K562 (cell line): ENCODE data around the gene PYGB. TPM values are rescaled to one million over a fixed set of nuclear protein-coding genes. Genes with fewer than 3 reads are reported as not detected.

ENCODE experiments used
- ASH1L ChIP-seq: fragments of 450-650 bp; IDR thresholded peaks from 2 replicates; pipeline ENCODE4 v1.6.1; 2018; ENCODE audit warnings: borderline replicate concordance, mild to moderate bottlenecking, low read depth; ENCODE audit not compliant: partially characterized antibody
- CBFA2T3 ChIP-seq: fragments of 450-650 bp; IDR thresholded peaks from 2 replicates; pipeline ENCODE4 v1.6.1; 2017
- GATAD2A ChIP-seq: fragments of 450-650 bp; IDR thresholded peaks from 2 replicates; pipeline ENCODE4 v1.6.1; 2017
- HOXB6 ChIP-seq: fragments of 250-450 bp; sonication (Bioruptor Pico); IDR thresholded peaks from 2 replicates; pipeline ENCODE4 v1.5.1; 2022; ENCODE audit warnings: mild to moderate bottlenecking, borderline replicate concordance
- JUN ChIP-seq, 2 experiments: sonication (generic) in 1 of 2; formaldehyde crosslinking in 1 of 2; IDR thresholded peaks; 2 replicates each; pipeline versions ENCODE4 v1.6.1 to v1.8.0; 2012 to 2022; ENCODE audit warnings: borderline replicate concordance in 2 of 2, mild to moderate bottlenecking in 2 of 2, improper control_type of control experiment in 1 of 2, low read depth in 1 of 2, low read length in 1 of 2, missing genetic modification reagents in 1 of 2
- NCOR1 ChIP-seq: fragments of 450-650 bp; IDR thresholded peaks from 2 replicates; pipeline ENCODE4 v1.6.1; 2016; ENCODE audit warnings: mild to moderate bottlenecking, moderate library complexity
- NFATC3 ChIP-seq: fragments of 450-650 bp; IDR thresholded peaks from 2 replicates; pipeline ENCODE4 v1.6.1; 2017; ENCODE audit warnings: mild to moderate bottlenecking
- NR3C1 ChIP-seq: sonication (generic); formaldehyde crosslinking; IDR thresholded peaks from 2 replicates; pipeline ENCODE4 v1.8.1; 2022; ENCODE audit warnings: missing genetic modification reagents
- SREBF2 ChIP-seq: sonication (generic); formaldehyde crosslinking; IDR thresholded peaks from 2 replicates; pipeline ENCODE4 v1.4.0; 2020; ENCODE audit warnings: mild to moderate bottlenecking, missing genetic modification reagents
- TAF1 ChIP-seq: IDR thresholded peaks from 2 replicates; pipeline ENCODE4 v1.6.1; 2011; ENCODE audit warnings: mild to moderate bottlenecking, low read length, moderate library complexity; ENCODE audit not compliant: insufficient read depth, control insufficient read depth, severe bottlenecking; ENCODE audit errors: extremely low read depth
- ZFP1 ChIP-seq: fragments of 450-650 bp; formaldehyde crosslinking; IDR thresholded peaks from 2 replicates; pipeline ENCODE4 v1.4.0; 2020; ENCODE audit warnings: mild to moderate bottlenecking, mixed read lengths
- ZNF23 ChIP-seq: fragments of 250-450 bp; sonication (Bioruptor Pico); IDR thresholded peaks from 2 replicates; pipeline ENCODE4 v1.4.0; 2020; ENCODE audit warnings: mild to moderate bottlenecking
- ZNF592 ChIP-seq: fragments of 450-650 bp; IDR thresholded peaks from 2 replicates; pipeline ENCODE4 v1.6.1; 2017; ENCODE audit warnings: antibody characterized with exemption, mild to moderate bottlenecking
- ZNF77 ChIP-seq: fragments of 250-450 bp; sonication (Bioruptor Pico); IDR thresholded peaks from 2 replicates; pipeline ENCODE4 v1.5.0; 2020
- polyA plus RNA-seq, 8 experiments: library from polyadenylated mRNA; depleted of rRNA in 4 of 8; stranded (reverse) in 5 of 8; unstranded in 3 of 8; fragments of >200 nt; fragmentation: Nextera tagmentation in 2 of 8; fragmentation: Illumina TruSeq in 1 of 8; extraction: Ambion mirVana in 2 of 8; extraction: Trizol in 1 of 8; gene quantifications; 2 replicates each; pipeline versions ENCODE4 v1.2.1 to v1.2.3, GENCODE V29; 2011 to 2014; ENCODE audit warnings: inconsistent platforms in 1 of 8, missing spikeins in 1 of 8
- total RNA-seq, 7 experiments: library from RNA; depleted of rRNA in 6 of 7; stranded (reverse); fragments of >200 nt in 6 of 7; fragmentation: Illumina TruSeq in 2 of 7; extraction: Trizol in 2 of 7; gene quantifications; 2 replicates each; pipeline versions ENCODE4 v1.2.1 to v1.2.3, GENCODE V29; 2011 to 2021; ENCODE audit warnings: low replicate concordance in 1 of 7
- TF ChIP-seq, protein P1 (sequence below): fragments of 250-450 bp; sonication (Bioruptor Pico); IDR thresholded peaks from 2 replicates; pipeline ENCODE4 v1.6.1; 2021; ENCODE audit warnings: mild to moderate bottlenecking
- TF ChIP-seq, protein P2 (sequence below), 3 experiments: fragments of 200-800 bp in 1 of 3; fragments of 250-450 bp in 1 of 3; fragments of 450-650 bp in 1 of 3; sonication (Bioruptor Pico) in 1 of 3; sonication (Bioruptor generic) in 1 of 3; formaldehyde crosslinking in 1 of 3; IDR thresholded peaks; 2 replicates each; pipeline versions ENCODE4 v1.6.1 to v1.8.0; 2016 to 2022; ENCODE audit warnings: mild to moderate bottlenecking in 2 of 3, missing genetic modification characterization in 2 of 3, missing compliant biosample characterization in 1 of 3, moderate library complexity in 1 of 3
- TF ChIP-seq, protein P3 (sequence below): fragments of 450-650 bp; formaldehyde crosslinking; IDR thresholded peaks from 2 replicates; pipeline ENCODE4 v1.4.0; 2020; ENCODE audit warnings: mild to moderate bottlenecking, moderate library complexity
- TF ChIP-seq, protein P4 (sequence below): fragments of 450-650 bp; IDR thresholded peaks from 2 replicates; pipeline ENCODE4 v1.6.1; 2016; ENCODE audit warnings: low read depth, mild to moderate bottlenecking, moderate library complexity

The PYGB gene
- total and polyA plus RNA-seq, 9 of the 15 experiments (the other 6 are each of a cell fraction or from before 2014, with no cell fraction given) = 0.34 to 18.0 (median 9.8) TPM

DNA sequence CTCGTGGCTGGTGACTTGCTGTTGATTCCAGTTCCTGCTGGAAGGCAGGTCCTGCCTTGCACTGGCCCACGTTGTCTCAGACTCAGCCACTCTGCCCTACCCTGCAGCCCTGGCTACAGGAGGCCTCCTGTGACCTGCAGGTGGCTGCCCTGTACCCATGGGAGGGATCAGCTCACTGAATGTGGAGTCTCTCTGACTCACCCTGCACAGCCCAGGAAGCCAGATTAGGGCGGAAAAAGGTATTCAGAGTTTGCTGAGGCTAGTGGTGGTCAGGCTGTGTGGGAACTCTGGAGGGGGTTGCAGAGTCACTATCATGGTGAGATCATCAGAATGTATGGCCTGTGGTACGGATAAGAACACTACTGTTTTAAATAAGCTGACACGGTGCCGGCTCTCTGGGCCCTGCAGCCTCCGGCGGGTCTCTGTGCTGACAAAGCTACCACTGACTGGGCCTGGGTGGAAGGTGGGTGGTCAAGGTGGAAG lies 24.7 kb upstream of the PYGB start (continued):
- TF ChIP-seq JUN (IDR thresholded peaks at IDR 0.05; ENCODE audit: borderline replicate concordance, low read depth, low read length) = peak; percentile 86
- peak; percentile 74; the same call in 1 of the 2 replicates for TF ChIP-seq JUN (CRISPR knock-in tag; IDR thresholded peaks at IDR 0.05; ENCODE audit: borderline replicate concordance)
- TF ChIP-seq GATAD2A = no peak
- TF ChIP-seq TAF1 = no peak
- TF ChIP-seq CBFA2T3 = peak; percentile 70
- TF ChIP-seq, protein P1, sequence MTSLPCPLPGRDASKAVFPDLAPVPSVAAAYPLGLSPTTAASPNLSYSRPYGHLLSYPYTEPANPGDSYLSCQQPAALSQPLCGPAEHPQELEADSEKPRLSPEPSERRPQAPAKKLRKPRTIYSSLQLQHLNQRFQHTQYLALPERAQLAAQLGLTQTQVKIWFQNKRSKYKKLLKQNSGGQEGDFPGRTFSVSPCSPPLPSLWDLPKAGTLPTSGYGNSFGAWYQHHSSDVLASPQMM (CRISPR knock-in tag) = no peak
- TF ChIP-seq NCOR1 = peak; percentile 26; the same call in 1 of the 2 replicates
- TF ChIP-seq ZNF77 (CRISPR knock-in tag) = no peak
- TF ChIP-seq ZFP1 (CRISPR knock-in tag) = no peak
- TF ChIP-seq, protein P2, sequence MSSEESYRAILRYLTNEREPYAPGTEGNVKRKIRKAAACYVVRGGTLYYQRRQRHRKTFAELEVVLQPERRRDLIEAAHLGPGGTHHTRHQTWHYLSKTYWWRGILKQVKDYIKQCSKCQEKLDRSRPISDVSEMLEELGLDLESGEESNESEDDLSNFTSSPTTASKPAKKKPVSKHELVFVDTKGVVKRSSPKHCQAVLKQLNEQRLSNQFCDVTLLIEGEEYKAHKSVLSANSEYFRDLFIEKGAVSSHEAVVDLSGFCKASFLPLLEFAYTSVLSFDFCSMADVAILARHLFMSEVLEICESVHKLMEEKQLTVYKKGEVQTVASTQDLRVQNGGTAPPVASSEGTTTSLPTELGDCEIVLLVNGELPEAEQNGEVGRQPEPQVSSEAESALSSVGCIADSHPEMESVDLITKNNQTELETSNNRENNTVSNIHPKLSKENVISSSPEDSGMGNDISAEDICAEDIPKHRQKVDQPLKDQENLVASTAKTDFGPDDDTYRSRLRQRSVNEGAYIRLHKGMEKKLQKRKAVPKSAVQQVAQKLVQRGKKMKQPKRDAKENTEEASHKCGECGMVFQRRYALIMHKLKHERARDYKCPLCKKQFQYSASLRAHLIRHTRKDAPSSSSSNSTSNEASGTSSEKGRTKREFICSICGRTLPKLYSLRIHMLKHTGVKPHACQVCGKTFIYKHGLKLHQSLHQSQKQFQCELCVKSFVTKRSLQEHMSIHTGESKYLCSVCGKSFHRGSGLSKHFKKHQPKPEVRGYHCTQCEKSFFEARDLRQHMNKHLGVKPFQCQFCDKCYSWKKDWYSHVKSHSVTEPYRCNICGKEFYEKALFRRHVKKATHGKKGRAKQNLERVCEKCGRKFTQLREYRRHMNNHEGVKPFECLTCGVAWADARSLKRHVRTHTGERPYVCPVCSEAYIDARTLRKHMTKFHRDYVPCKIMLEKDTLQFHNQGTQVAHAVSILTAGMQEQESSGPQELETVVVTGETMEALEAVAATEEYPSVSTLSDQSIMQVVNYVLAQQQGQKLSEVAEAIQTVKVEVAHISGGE (CRISPR knock-in tag; IDR thresholded peaks at IDR 0.05) = no peak
- TF ChIP-seq NR3C1 (CRISPR knock-in tag) = no peak
- TF ChIP-seq ZNF23 (CRISPR knock-in tag) = no peak
- TF ChIP-seq SREBF2 (CRISPR knock-in tag) = no peak
- TF ChIP-seq HOXB6 (CRISPR knock-in tag) = no peak
- TF ChIP-seq, protein P3, sequence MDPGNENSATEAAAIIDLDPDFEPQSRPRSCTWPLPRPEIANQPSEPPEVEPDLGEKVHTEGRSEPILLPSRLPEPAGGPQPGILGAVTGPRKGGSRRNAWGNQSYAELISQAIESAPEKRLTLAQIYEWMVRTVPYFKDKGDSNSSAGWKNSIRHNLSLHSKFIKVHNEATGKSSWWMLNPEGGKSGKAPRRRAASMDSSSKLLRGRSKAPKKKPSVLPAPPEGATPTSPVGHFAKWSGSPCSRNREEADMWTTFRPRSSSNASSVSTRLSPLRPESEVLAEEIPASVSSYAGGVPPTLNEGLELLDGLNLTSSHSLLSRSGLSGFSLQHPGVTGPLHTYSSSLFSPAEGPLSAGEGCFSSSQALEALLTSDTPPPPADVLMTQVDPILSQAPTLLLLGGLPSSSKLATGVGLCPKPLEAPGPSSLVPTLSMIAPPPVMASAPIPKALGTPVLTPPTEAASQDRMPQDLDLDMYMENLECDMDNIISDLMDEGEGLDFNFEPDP (CRISPR knock-in tag) = no peak
- TF ChIP-seq, protein P4, sequence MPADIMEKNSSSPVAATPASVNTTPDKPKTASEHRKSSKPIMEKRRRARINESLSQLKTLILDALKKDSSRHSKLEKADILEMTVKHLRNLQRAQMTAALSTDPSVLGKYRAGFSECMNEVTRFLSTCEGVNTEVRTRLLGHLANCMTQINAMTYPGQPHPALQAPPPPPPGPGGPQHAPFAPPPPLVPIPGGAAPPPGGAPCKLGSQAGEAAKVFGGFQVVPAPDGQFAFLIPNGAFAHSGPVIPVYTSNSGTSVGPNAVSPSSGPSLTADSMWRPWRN = no peak
- TF ChIP-seq NFATC3 = no peak
- no peak for TF ChIP-seq ASH1L
- 0 out of 2 replicates have a peak, but pooled peaks have one; percentile 19 for TF ChIP-seq ZNF592
